K562 (cell line): ENCODE data around the gene ABL1.

ENCODE experiments used
- KAT7 ChIP-seq: sonication (generic); formaldehyde crosslinking; IDR thresholded peaks from 2 replicates; pipeline ENCODE4 v1.8.0; 2022; ENCODE audit warnings: missing genetic modification reagents, mild to moderate bottlenecking, borderline replicate concordance
- NFIC ChIP-seq: fragments of 450-650 bp; IDR thresholded peaks from 2 replicates; pipeline ENCODE4 v1.6.1; 2017; ENCODE audit warnings: mild to moderate bottlenecking, inconsistent platforms
- NFYB ChIP-seq: IDR thresholded peaks from 2 replicates; pipeline ENCODE4 v1.6.1; 2011; ENCODE audit warnings: mild to moderate bottlenecking, moderate library complexity; ENCODE audit not compliant: insufficient read length; ENCODE audit errors: extremely low read depth
- SRF ChIP-seq, 2 experiments: fragments of 250-450, 450-650 bp in 1 of 2; sonication (Bioruptor Pico) in 1 of 2; sonication (generic) in 1 of 2; formaldehyde crosslinking; IDR thresholded peaks; 2 replicates each; pipeline versions ENCODE4 v1.5.0 to v1.5.1; 2020 to 2022; ENCODE audit warnings: mild to moderate bottlenecking in 1 of 2, missing genetic modification reagents in 1 of 2
- ZNF146 ChIP-seq: IDR thresholded peaks from one replicate; pipeline ENCODE4 v1.6.1; 2018; ENCODE audit warnings: missing compliant biosample characterization; ENCODE audit not compliant: unreplicated experiment
- TF ChIP-seq, protein P1 (sequence below), 2 experiments: fragments of 450-650 bp; IDR thresholded peaks; 2 replicates each; pipeline ENCODE4 v1.6.1; 2018; ENCODE audit warnings: mild to moderate bottlenecking in 2 of 2, low read depth in 1 of 2; ENCODE audit not compliant: partially characterized antibody in 2 of 2
- TF ChIP-seq, protein P2 (sequence below): fragments of 450-650 bp; IDR thresholded peaks from 2 replicates; pipeline ENCODE4 v1.6.1; 2018; ENCODE audit not compliant: partially characterized antibody

DNA sequence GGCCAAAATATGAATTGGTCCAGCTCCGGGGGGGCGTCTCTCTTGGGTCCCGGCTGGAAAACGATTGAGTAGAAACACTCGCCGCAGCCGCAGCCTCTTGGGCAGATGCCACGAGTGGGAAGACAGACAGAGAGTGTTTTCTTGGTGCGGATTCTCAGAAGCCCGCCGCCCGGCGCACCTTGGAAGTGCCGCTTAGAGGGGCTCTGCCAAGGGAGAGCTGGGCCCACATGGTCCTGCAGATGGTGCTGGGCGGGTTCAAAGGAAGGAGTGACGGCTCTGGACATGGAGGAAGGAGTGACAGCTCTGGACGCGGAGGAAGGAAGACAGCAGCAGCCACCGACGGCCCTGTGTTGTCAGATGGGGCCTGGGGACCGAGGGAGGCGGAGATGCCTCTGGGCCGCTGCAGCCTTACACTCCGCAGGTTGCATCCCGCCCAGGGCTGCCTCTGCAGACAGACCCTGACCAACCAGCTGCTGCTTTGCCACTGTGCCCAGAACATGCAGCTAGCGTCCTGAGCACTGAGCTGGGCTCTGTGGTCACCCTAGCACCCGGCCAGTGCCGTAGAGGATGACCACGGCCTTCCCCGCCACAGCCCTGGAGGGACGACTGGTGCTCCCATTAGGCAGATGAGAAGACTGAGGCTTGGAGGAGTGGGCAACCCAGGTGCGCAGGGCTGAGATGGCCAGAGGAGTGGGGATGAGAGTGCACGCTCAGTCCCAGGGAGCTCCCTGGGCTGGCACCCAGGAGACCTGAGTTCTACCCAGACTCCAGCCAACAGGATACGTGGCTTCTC, 82.3 kb downstream of the ABL1 start:
- no peak for TF ChIP-seq ZNF146 (CRISPR knock-in tag)
- TF ChIP-seq SRF (CRISPR knock-in tag; IDR thresholded peaks at IDR 0.05) = no peak
- TF ChIP-seq, protein P1, sequence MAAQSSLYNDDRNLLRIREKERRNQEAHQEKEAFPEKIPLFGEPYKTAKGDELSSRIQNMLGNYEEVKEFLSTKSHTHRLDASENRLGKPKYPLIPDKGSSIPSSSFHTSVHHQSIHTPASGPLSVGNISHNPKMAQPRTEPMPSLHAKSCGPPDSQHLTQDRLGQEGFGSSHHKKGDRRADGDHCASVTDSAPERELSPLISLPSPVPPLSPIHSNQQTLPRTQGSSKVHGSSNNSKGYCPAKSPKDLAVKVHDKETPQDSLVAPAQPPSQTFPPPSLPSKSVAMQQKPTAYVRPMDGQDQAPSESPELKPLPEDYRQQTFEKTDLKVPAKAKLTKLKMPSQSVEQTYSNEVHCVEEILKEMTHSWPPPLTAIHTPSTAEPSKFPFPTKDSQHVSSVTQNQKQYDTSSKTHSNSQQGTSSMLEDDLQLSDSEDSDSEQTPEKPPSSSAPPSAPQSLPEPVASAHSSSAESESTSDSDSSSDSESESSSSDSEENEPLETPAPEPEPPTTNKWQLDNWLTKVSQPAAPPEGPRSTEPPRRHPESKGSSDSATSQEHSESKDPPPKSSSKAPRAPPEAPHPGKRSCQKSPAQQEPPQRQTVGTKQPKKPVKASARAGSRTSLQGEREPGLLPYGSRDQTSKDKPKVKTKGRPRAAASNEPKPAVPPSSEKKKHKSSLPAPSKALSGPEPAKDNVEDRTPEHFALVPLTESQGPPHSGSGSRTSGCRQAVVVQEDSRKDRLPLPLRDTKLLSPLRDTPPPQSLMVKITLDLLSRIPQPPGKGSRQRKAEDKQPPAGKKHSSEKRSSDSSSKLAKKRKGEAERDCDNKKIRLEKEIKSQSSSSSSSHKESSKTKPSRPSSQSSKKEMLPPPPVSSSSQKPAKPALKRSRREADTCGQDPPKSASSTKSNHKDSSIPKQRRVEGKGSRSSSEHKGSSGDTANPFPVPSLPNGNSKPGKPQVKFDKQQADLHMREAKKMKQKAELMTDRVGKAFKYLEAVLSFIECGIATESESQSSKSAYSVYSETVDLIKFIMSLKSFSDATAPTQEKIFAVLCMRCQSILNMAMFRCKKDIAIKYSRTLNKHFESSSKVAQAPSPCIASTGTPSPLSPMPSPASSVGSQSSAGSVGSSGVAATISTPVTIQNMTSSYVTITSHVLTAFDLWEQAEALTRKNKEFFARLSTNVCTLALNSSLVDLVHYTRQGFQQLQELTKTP (IDR thresholded peaks at IDR 0.05; ENCODE audit: low read depth in 1 of 2, partially characterized antibody in 2 of 2) = no peak
- no peak for TF ChIP-seq NFYB
- no peak for TF ChIP-seq NFIC
- TF ChIP-seq KAT7 (CRISPR knock-in tag) = no peak
- TF ChIP-seq, protein P2, sequence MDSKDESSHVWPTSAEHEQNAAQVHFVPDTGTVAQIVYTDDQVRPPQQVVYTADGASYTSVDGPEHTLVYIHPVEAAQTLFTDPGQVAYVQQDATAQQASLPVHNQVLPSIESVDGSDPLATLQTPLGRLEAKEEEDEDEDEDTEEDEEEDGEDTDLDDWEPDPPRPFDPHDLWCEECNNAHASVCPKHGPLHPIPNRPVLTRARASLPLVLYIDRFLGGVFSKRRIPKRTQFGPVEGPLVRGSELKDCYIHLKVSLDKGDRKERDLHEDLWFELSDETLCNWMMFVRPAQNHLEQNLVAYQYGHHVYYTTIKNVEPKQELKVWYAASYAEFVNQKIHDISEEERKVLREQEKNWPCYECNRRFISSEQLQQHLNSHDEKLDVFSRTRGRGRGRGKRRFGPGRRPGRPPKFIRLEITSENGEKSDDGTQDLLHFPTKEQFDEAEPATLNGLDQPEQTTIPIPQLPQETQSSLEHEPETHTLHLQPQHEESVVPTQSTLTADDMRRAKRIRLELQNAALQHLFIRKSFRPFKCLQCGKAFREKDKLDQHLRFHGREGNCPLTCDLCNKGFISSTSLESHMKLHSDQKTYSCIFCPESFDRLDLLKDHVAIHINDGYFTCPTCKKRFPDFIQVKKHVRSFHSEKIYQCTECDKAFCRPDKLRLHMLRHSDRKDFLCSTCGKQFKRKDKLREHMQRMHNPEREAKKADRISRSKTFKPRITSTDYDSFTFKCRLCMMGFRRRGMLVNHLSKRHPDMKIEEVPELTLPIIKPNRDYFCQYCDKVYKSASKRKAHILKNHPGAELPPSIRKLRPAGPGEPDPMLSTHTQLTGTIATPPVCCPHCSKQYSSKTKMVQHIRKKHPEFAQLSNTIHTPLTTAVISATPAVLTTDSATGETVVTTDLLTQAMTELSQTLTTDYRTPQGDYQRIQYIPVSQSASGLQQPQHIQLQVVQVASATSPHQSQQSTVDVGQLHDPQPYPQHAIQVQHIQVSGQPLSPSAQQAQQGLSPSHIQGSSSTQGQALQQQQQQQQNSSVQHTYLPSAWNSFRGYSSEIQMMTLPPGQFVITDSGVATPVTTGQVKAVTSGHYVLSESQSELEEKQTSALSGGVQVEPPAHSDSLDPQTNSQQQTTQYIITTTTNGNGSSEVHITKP = no peak
